Amygdala (tissue), 56 donors: ENCODE measurements around the gene SLC11A2.

ENCODE experiments used
- DNase-seq, 56 donors: peaks; one replicate each; lab custom pipeline; 2025; lab: John Stamatoyannopoulos, UW

The SLC11A2 gene

DNA sequence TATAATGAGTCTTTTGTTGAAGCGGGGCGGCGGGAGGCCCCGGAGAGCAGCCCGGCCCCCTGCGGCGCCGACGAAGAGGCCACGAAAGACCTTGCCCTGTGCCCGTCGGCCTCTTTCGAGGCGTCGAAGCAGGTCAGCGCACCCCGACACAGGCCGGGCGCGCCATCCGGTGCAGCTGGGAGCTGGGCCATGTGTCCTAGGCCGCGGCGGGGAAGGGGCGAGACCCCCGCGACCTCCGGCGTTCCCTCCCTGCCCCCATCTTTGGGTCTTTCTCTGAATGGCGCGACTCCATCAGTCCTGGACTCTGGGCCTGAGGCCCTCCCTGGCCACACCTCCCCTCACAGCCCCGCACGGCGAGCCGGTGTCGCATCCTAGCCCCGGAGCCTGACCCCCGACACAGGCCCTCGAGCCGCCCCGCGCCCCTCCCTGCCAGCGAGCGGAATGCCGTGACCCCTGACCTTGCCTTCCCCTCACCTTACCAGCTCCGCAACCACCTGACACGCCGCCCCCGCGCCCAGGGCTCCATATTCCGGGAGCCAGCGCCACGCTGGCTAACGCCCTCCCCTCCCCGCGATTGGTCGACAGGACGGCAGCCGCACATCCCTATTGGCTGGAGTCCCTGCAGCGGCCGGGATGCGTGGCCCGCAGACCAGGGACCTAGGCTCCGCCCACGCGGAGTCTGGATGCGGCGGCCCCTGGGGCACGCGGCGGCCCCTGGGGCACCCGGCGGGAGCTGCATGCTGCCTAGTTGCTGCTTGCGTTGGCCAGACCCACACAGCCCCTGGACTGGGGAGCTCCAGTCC is at the start of gene SLC11A2:
SLC11A2 (minus strand) TSS at position 549 of the 803 bp plus-strand sequence. CDS start 15,656 bp downstream, outside the sequence.
- peak; percentile 67 to 97 (median 93) for DNase-seq

DNA sequence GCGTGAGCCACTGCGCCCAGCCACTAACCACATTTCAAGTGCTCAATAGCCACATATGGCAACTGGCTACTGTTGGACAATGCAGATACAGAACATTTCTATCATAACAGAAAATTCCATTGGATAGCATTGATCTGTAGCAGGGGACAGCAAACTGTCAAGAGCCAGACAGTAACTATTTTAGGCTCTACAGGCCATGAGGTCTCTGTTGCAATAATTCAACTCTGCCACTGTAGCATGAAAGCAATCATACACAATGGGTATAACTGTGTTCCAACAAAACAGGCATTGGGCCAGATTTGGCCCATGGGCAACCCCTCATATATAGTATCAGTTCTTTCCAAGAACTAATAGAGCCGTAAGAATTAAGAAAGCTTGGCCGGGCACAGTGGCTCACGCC is 49.2 kb upstream of the SLC11A2 start:
- DNase-seq = no peak

DNA sequence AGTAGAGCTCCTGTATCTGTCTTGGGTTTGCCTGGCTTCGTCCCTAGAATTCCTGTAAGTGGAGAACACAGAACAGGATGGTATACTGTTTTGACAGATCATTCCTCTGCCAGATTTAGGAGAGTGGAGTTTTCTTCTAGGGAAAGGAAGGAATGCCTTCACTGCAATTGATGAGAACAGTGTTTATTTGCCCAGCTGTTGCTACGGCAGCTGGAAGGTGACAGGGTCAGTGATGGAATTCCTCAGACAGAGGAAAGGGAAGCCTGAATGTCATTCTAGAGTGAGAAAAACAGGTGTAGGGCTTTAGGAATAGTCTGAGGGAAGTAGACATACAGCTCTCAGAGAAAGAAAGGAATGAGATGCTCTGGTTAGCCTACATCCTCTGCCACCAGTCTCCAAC is 45.5 kb upstream of the SLC11A2 start:
- no peak for DNase-seq

DNA sequence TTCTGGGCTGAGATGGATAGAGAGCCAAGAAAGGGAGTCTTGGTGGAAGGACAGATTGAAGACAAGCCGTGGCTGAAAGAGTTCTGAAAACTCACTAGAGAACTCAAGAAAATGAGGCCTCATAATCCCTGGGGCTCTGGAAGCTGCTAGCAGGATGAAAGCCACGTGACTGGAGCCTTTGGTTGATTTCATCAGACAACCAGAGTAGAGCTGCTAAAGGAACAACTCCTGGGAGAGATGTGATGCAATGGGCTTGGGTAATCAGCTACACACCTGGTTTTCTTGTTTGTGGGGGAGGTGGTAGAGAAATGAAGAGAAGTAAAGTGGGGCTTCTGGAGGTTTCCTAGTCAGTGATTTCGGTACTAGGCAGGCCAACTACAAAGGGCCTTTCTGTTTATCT is 43.8 kb upstream of the SLC11A2 start:
- DNase-seq = no peak

DNA sequence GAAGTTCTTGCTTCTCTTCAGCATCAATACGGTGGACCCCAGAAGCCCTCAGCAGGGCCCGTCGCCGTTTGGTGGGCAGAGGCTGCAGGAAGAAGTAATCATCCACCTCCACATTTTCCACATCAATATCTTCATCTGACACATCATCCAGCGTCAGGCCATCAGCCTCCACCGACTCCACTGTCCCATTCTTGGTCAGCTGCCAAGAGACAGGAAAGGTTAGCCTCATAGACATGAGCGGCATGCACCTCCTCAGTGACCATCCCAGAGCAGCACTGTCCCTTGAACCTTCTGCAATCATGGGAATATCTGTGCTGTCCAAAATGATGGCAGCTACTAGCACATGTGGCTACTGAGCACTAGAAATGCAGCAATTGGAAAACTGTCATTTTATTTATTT is 41.6 kb upstream of the SLC11A2 start:
- DNase-seq = no peak

DNA sequence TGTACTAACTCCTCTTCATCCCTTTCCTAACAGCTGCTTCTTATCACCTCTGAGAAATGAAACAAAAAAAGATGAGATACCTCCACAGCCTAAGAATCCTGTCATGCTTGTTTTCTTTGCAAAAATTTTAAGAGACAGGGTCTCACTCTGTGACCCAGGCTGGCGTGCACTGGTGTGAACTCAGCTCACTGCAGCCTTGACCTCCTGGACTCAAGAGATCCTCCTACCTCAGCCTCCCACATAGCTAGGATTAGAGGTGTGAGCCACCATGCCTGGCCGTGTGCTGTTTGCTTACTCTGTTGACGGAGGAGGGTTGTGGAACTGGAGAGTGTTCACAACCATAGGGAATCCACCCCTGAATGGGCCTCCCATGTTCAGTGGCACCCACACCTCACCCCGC is 41.0 kb upstream of the SLC11A2 start:
- no peak for DNase-seq

DNA sequence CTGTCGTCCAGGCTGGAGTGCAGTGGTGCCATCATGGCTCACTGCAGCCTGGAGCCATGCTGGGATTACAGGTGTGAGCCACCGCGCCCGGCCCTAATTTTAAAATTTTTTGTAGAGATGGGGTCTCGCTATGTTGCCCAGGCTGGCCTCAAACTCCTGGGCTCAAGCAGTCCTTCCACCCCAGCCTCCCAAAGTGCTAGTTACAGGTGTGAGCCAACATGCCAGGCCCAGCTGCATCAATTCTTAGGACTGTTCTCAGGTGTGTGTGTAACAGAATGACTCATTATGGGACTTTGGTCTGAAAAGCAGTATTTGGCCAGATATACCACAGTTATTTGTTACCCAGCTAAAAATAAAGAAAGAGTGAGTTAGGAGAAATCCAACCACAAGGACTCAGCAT is 39.3 kb upstream of the SLC11A2 start:
- DNase-seq = no peak

DNA sequence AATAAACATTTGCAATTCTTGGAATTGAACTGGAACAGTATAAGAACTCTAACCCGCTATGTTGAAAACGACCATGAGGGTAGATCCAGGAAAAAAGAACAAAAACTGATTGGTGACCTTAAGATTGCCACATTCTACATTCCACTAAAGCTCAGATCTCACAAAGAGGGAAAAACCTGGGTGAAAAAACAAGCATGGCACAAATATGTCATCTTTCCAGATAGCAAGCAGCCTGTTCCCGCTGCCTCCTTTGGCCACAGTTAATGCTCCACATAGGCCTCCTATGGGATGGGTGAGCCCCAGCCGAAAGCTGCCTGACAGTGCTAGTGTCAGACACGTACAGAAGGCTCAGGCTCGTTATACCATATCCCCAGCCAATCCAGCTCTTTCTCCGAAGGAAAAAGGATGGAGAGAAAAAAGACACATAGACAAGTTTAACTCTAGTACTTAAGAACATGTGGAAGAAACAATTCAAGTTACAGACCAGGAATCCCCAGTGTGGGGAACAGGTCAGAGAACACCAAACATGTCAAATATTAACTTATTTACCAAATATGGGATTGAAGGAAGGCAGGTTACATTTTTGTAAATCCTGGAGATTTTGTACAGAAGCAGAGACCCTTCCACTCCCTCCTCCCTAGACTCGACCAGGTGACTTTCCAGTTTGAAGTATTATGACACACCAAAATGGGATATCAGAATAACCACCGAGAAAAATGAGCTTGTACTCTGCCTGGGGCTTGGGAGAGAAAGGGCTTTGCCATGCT is 36.6 kb upstream of the SLC11A2 start:
- no peak for DNase-seq

DNA sequence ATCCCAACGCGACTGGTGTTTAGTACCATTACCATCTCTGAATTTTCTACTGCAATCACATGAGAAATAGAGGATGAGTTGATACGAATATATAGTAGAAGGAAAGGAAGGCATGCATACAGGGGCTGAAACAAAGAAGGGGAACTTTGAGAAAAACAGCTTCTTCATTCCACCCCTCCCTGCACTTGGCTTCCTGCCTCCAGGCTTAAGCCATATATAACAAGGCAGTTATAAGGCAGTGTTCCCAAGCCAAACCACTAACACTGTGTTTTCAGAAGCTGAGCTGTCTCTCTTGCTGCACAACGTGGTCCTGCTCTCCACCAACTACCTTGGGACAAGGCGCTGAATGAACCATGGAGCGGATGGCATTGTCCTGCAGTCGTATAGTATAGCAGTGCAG is 32.9 kb upstream of the SLC11A2 start:
- no peak for DNase-seq

DNA sequence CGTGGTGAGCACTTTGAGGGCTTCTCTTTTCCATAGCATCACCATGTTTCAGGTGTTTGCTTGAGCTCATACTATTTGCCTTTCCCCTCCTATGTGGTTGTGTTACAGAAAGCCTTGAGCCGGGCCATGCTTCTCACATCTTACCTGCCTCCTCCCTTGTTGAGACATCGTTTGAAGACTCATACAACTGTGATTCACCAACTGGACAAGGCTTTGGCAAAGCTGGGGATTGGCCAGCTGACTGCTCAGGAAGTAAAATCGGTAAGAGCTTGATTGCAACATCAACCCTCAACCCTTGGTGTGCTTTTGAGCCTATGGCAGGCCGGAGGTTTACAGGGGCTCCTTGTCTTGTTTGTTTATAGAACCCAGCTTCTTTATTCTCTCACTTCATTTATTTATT is 30.1 kb upstream of the SLC11A2 start:
- no peak for DNase-seq

DNA sequence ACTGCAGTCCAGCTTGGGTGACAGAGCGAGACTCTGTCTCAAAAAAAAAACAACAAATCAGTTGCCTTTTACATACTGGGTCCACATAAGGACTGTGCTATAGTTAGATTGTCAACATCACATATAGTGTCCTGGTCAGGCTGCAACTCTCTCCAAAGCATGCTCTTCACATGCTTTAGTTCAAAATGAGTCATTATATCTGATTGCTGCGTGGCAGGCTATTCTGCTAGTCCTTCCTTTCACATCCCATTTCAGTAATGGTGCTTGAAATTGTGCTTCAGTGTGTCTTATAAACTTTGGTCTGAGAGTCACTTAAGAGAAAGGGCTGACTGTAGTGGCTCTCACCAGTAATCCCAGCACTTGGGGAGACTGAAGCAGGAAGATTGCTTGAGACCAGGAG is 28.9 kb upstream of the SLC11A2 start:
- no peak for DNase-seq

DNA sequence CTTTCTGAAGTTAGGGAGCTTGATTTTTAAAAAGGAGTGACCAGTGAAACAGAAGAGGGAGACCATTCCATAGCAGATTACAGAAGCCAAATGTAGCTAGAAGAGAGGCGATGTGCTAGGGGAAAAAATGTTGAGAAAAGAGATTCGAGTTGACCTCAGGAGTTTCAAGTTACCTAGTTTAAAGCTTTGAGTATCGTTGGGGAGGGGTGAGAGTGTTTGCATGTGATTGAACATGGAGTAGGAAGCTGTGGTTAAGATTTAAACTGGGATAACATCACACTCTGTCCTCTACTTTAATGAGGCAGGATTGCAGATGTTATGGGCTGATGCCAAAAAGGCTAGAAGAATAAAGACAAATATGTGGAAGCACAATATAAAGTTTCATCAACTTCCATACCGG is 25.6 kb upstream of the SLC11A2 start:
- no peak for DNase-seq

DNA sequence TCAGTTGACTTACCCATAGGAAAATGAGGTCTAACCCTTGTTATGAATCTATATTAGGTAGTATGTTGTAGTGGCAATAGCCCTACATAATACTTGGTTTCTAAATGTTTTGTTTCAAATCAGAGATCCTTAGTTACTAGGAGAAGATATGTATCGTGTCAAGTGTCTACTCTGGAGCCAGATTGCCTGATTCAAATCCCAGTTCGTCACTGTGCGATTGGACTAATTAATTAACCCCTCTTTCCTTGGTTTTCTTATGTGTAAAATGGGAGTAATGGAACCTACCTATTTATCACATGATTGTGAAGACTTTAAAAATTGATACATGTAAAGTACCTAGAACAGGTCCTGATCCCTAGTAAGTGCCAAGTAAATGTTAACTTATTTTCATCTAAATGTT is 23.3 kb upstream of the SLC11A2 start:
- no peak for DNase-seq

DNA sequence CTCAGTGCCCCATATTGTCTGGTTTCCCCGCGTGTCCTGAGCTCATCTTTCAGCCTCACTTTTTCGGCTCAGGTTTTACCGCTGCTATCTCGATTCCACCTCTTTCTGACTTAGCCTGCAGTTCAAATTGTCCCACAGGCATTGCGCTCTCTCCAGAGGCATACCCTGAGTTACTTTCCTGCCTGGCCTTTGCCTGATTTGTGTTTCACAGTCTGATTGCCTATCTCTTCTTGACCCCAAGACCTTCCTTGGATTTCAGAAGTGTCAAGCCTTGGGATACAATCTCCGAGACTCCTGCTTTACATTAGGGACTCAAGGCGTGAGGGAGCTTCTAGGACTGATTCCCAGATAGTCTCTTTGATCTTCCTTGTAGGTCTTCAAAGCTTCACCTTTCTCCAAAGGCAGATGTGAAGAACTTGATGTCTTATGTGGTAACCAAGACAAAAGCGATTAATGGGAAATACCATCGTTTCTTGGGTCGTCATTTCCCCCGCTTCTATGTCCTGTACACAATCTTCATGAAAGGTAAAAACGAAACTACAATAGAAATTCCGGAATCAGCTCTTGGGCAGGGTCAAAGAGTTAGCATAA is 22.6 kb upstream of the SLC11A2 start:
- DNase-seq = peak in 1 of 56 donors; percentile 33

DNA sequence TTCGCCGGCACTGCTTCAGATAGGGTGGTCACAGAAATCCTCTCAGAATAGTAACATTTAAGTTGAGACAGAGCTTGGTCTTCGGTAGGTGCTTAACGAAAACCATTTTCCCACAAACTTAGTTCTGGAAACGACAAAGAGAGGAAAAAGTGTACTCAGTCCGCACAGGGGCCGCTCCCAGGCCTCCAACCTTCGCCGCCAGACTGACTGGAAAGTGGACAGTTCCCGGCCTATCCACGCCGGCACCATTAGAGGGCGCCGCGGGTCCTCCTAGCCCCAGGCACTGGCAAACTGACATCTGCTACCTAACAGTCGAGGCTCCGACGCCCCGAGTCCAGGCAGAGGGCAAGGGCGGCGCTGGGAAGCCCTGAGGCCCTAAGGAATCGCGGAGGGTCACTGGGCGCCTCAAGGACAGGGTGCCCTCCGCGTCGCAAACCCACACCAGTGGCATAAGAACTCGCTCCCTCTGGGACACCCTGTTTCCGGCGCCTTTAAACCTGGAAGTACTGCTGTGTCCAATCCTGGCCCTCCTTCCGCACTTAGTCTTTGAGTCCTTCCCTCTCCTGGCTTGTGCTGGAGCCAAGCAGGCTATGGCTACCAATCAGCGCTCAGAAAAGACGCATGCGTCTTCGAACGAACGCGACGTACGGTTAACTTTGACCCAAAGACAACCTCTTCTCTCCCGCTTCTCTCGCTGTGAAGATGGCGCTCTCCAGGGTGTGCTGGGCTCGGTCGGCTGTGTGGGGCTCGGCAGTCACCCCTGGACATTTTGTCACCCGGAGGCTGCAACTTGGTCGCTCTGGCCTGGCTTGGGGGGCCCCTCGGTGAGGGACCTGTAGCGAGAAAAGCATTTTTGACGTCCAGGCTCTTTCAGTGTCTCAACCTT is 21.7 kb upstream of the SLC11A2 start, which contains the start of gene LETMD1:
LETMD1 (plus strand) TSS at position 673 of the 886 bp plus-strand sequence; CDS start at position 703, 30 bp downstream.
- peak; percentile 84 to 99 (median 96) for DNase-seq

DNA sequence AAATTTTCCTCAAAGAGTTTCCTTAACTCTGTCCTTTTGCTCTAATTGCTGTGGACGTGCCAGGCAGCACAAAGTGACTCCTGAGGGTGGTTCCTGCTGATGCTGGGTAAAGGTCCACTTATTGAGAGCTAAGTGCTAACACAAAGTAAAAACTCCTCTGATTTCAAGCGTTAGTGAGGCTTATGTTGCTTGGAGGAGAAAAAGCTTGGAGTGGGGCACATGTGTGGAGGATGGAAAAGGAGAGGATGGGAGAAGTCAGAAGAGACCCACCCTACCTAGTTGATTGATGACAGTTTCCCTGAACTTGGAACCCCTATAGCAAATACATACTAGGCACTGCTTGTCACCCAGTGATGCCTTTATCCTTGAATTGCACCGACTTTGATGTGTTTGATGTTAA is 10.1 kb upstream of the SLC11A2 start:
- no peak for DNase-seq

DNA sequence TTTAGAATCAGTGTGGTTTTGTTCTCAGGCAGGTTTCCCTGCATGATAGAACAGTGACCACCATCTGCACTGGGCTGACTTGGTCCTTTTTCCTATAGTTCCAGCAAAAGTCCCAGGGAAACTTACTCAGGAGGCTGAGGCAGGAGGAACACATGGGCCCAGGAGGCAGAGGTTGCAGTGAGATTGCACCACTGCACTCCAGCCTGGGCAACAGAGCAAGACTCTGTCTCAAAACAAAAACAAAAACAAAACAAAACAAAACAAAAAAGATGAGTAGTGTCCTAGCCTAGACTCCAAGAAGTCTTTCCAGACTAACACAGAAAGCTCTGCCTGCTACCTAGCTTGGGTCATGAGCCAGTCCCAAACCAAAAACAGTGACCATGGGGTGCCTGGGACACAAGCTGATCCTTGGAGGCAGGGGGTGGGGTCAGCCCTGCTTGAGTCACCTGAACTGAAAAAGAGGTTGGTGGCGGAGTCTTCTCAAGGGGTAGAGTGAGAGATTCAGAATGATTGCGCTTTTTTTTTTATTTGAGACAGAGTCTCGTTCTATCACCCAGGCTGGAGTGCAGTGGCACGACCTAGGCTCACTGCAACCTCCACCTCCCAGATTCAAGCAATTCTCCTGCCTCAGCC is 7.4 kb upstream of the SLC11A2 start:
- DNase-seq = no peak

DNA sequence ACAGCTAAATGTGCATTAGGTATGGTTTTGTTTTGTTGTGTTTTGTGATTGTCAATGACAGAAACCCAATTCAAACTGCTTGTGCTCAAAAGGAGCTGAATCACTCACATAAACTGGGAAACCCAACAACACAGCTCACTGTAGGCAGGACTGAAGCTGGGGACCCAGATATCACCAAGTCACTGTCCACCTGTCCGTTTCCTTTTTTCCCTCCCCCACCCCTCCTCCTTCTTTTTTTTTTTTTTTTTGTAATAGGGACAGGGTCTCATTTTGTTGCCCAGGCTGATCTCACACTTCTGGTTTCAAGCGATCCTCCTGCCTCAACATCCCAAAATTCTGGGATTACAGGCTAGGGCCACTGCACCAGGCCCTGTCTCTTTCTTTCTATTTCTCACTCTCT is 6.9 kb upstream of the SLC11A2 start:
- DNase-seq = no peak

DNA sequence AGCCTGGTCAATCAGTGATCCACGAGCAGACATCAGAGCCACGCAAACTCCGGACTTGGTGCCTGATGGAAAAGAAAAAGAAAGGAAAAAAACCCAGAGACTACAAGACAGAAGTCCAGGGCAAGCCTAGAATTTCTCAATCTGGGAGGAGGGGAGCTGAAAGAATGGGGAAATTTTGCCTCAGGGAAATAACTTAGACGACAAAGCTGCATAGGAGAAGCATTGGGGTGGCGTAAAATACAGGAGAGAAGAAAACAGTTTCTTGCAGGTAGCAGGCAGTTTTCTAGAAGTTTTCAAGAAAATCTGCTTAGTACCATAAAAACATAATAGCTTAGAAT is 2.6 kb upstream of the SLC11A2 start:
- DNase-seq = no peak
